Panc1 (cell line): ENCODE measurements around the gene POFUT2.

Experiments used
- POLR2AphosphoS5 ChIP-seq: IDR thresholded peaks from 2 replicates; pipeline ENCODE4 v1.6.1; 2012; ENCODE audit warnings: mild to moderate bottlenecking, low read depth, low read length, moderate library complexity
- SIN3A ChIP-seq: IDR thresholded peaks from 2 replicates; pipeline ENCODE4 v1.6.1; 2012; ENCODE audit warnings: low read depth, mild to moderate bottlenecking, low read length, moderate library complexity, borderline replicate concordance; ENCODE audit not compliant: insufficient read depth
- TF ChIP-seq, protein P1 (sequence below): fragments of 450-650 bp; IDR thresholded peaks from 2 replicates; pipeline ENCODE4 v1.5.1; 2017; ENCODE audit warnings: mild to moderate bottlenecking
- TF ChIP-seq, protein P2 (sequence below), 2 experiments: IDR thresholded peaks; 2 replicates each; pipeline ENCODE4 v1.6.1; 2011 to 2012; ENCODE audit warnings: low read depth in 2 of 2, control low read depth in 1 of 2, low read length in 1 of 2, mild to moderate bottlenecking in 1 of 2, moderate library complexity in 1 of 2; ENCODE audit not compliant: insufficient read depth in 1 of 2

DNA sequence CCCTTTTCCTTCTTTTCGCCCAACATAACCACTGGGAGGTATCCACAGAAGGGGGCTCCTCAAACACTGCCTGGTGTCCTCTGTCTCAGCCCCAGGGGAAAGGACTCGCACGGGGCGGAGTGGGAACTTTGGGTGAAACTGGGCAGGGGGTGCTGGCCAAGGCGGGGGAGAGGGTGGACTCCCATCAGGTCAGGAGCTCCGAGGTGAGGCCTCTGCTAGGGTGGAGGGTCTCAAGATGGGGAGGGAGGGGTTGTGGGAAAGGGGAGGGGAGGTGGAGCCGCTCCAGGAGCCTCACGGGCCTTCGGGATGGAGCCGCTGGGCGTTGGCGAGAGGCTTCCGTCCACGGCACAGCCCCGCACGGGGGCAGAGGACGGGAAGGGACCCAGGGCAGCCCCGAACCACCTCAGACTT lies 43.2 kb upstream of the POFUT2 start:
- TF ChIP-seq, protein P1, sequence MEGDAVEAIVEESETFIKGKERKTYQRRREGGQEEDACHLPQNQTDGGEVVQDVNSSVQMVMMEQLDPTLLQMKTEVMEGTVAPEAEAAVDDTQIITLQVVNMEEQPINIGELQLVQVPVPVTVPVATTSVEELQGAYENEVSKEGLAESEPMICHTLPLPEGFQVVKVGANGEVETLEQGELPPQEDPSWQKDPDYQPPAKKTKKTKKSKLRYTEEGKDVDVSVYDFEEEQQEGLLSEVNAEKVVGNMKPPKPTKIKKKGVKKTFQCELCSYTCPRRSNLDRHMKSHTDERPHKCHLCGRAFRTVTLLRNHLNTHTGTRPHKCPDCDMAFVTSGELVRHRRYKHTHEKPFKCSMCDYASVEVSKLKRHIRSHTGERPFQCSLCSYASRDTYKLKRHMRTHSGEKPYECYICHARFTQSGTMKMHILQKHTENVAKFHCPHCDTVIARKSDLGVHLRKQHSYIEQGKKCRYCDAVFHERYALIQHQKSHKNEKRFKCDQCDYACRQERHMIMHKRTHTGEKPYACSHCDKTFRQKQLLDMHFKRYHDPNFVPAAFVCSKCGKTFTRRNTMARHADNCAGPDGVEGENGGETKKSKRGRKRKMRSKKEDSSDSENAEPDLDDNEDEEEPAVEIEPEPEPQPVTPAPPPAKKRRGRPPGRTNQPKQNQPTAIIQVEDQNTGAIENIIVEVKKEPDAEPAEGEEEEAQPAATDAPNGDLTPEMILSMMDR: no peak
- no peak for TF ChIP-seq POLR2AphosphoS5
- TF ChIP-seq, protein P2, sequence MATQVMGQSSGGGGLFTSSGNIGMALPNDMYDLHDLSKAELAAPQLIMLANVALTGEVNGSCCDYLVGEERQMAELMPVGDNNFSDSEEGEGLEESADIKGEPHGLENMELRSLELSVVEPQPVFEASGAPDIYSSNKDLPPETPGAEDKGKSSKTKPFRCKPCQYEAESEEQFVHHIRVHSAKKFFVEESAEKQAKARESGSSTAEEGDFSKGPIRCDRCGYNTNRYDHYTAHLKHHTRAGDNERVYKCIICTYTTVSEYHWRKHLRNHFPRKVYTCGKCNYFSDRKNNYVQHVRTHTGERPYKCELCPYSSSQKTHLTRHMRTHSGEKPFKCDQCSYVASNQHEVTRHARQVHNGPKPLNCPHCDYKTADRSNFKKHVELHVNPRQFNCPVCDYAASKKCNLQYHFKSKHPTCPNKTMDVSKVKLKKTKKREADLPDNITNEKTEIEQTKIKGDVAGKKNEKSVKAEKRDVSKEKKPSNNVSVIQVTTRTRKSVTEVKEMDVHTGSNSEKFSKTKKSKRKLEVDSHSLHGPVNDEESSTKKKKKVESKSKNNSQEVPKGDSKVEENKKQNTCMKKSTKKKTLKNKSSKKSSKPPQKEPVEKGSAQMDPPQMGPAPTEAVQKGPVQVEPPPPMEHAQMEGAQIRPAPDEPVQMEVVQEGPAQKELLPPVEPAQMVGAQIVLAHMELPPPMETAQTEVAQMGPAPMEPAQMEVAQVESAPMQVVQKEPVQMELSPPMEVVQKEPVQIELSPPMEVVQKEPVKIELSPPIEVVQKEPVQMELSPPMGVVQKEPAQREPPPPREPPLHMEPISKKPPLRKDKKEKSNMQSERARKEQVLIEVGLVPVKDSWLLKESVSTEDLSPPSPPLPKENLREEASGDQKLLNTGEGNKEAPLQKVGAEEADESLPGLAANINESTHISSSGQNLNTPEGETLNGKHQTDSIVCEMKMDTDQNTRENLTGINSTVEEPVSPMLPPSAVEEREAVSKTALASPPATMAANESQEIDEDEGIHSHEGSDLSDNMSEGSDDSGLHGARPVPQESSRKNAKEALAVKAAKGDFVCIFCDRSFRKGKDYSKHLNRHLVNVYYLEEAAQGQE (IDR thresholded peaks at IDR 0.05; ENCODE audit: insufficient read depth in 1 of 2, low read depth in 2 of 2, low read length in 1 of 2): no peak
- no peak for TF ChIP-seq SIN3A
